ENCODE data around the gene GLP1R.
"Not testable (repeated sequence)": the region's sequence is repeated elsewhere in the genome, so short reads cannot be mapped to it uniquely, and the experiment has no call there.

GLP1R gene

GRCh38 chr6:39118921-39119320, 70.3 kb downstream of the GLP1R start:
- TF ChIP-seq, protein P1, sequence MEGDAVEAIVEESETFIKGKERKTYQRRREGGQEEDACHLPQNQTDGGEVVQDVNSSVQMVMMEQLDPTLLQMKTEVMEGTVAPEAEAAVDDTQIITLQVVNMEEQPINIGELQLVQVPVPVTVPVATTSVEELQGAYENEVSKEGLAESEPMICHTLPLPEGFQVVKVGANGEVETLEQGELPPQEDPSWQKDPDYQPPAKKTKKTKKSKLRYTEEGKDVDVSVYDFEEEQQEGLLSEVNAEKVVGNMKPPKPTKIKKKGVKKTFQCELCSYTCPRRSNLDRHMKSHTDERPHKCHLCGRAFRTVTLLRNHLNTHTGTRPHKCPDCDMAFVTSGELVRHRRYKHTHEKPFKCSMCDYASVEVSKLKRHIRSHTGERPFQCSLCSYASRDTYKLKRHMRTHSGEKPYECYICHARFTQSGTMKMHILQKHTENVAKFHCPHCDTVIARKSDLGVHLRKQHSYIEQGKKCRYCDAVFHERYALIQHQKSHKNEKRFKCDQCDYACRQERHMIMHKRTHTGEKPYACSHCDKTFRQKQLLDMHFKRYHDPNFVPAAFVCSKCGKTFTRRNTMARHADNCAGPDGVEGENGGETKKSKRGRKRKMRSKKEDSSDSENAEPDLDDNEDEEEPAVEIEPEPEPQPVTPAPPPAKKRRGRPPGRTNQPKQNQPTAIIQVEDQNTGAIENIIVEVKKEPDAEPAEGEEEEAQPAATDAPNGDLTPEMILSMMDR (IDR thresholded peaks at IDR 0.05; ENCODE audit: borderline replicate concordance, insufficient read depth, low read depth, low read length) = no peak
- H3K4me3 ChIP-seq (ENCODE audit: low read depth, low read length) = no peak overlapping the region

- no peak overlapping the region for H3K4me3 ChIP-seq (ENCODE audit: low read depth, low read length)
- TF ChIP-seq, protein P1 (IDR thresholded peaks at IDR 0.05; ENCODE audit: borderline replicate concordance, insufficient read depth, low read depth, low read length) = no peak
These were observed 75.5 kb downstream of the GLP1R start for GRCh38 chr6:39124114-39124513.

DNA sequence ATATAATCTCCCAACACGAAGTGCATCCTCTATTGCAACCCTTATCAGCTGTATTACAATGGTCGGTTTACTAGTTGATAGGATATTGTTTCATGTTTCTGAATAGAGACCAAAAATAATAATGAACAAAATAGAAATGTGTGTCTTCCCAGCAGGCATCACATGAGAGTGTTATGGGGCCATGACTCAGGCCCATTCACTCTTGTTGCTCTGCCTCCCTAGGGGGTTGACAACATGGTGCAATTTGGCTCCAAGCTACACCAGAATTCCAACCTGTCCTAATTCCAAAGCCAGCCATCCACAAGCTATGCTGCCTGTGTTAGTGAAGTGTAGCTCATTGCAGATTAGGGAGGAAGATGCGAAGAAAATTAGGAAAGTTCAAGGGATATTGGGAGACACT, 79.5 kb downstream of the GLP1R start:
- no peak overlapping the region for H3K4me3 ChIP-seq (ENCODE audit: low read depth, low read length)
- TF ChIP-seq, protein P1 (IDR thresholded peaks at IDR 0.05; ENCODE audit: borderline replicate concordance, insufficient read depth, low read depth, low read length) = no peak

DNA sequence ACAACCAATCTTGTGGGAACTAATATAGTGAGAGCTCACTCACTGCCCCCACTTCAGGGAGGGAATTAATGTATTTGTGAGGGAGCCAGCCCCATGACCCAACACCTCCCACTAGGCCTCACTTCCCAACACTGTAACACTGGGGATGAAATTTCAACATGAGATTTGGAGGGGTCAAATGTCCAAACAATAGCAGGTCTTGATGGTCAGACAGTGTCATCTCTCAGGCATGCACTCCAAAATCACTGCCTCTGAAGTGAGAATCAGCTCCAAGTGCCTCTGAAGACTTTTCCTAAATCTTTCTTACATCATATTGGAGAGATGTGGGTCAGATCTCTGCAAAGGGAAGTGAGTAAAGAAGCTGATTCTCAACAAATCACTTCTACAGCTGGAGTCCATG, 80.3 kb downstream of the GLP1R start:
- TF ChIP-seq, protein P1 (IDR thresholded peaks at IDR 0.05; ENCODE audit: borderline replicate concordance, insufficient read depth, low read depth, low read length) = no peak
- no peak overlapping the region for H3K4me3 ChIP-seq (ENCODE audit: low read depth, low read length)

DNA sequence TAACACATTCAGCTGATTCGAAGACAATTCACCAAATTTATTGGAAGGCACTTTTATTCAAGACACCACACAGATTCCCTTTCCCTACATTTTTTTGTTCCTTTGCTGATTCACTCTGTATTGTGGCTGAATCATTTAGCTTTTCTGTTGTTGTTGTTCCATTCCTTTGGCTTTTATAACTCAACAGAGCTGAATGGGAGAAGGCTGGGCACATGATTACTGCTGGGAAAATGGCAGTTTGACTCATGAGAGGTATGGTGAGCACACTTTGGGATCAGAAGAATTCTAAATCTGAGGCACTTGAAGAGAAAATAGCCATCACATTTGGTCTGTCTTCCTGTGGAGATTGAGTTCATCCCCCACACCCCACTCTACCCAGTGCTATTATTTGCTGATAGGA, 82.1 kb downstream of the GLP1R start:
- TF ChIP-seq, protein P1 (IDR thresholded peaks at IDR 0.05; ENCODE audit: borderline replicate concordance, insufficient read depth, low read depth, low read length) = no peak
- no peak overlapping the region for H3K4me3 ChIP-seq (ENCODE audit: low read depth, low read length)

GRCh38 chr6:39134761-39135160, 86.2 kb downstream of the GLP1R start:
- not testable (repeated sequence) for H3K4me3 ChIP-seq (ENCODE audit: low read depth, low read length)

- not testable (repeated sequence) for H3K4me3 ChIP-seq (ENCODE audit: low read depth, low read length)
These were observed 87.6 kb downstream of the GLP1R start for GRCh38 chr6:39136207-39136606.

DNA sequence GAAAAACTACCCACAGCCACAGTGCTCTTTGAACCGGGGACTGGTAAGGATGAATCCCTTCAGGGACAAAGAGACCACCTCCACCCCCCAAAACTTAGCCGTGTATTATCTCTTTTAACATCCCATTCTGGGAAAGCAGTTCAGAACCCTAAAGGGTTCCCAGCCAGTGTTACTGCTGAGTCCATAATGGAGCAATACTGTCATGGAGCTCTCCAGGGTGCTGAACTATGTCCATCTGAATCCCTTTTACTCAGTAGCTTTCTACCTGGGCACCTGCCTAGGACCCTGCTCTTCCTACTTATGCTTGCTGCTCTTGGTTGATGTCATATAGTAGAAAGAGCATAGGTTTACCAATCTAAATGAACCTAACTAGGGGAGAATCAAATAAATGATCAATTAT, 88.7 kb downstream of the GLP1R start:
- TF ChIP-seq, protein P1 (IDR thresholded peaks at IDR 0.05; ENCODE audit: borderline replicate concordance, insufficient read depth, low read depth, low read length) = no peak
- no peak overlapping the region for H3K4me3 ChIP-seq (ENCODE audit: low read depth, low read length)

Measured in GM12875 (cell line).